Mammary epithelial cell (primary cell): Measurements from ENCODE around the gene HIF3A.

Experiments used
- EZH2 ChIP-seq: IDR thresholded peaks from 2 replicates; pipeline ENCODE4 v1.6.1; 2012; ENCODE audit warnings: low read length, inconsistent platforms, borderline replicate concordance
- TF ChIP-seq, protein P1 (sequence below), 2 donors: IDR thresholded peaks in 1 of 2; conservative IDR thresholded peaks in 1 of 2; 2 replicates each; pipeline ENCODE4 v1.5.1; 2011 to 2012; ENCODE audit warnings: inconsistent platforms in 2 of 2, low read length in 2 of 2, mild to moderate bottlenecking in 2 of 2, control low read depth in 1 of 2, low read depth in 1 of 2; ENCODE audit not compliant: insufficient read depth in 1 of 2; ENCODE audit errors: extremely low read depth in 1 of 2

- TF ChIP-seq, protein P1, sequence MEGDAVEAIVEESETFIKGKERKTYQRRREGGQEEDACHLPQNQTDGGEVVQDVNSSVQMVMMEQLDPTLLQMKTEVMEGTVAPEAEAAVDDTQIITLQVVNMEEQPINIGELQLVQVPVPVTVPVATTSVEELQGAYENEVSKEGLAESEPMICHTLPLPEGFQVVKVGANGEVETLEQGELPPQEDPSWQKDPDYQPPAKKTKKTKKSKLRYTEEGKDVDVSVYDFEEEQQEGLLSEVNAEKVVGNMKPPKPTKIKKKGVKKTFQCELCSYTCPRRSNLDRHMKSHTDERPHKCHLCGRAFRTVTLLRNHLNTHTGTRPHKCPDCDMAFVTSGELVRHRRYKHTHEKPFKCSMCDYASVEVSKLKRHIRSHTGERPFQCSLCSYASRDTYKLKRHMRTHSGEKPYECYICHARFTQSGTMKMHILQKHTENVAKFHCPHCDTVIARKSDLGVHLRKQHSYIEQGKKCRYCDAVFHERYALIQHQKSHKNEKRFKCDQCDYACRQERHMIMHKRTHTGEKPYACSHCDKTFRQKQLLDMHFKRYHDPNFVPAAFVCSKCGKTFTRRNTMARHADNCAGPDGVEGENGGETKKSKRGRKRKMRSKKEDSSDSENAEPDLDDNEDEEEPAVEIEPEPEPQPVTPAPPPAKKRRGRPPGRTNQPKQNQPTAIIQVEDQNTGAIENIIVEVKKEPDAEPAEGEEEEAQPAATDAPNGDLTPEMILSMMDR (conservative IDR thresholded peaks at IDR 0.05 in 1 of 2, IDR thresholded peaks at IDR 0.05 in 1 of 2; ENCODE audit: extremely low read depth in 1 of 2, insufficient read depth in 1 of 2, low read depth in 1 of 2, low read length in 2 of 2), result no peak
- TF ChIP-seq EZH2, result no peak
Observed at GRCh38 chr19:46347572-46347883, 50.7 kb downstream of the HIF3A start.
